ENCODE data around the gene CAMKMT. TPM values are rescaled to one million over a fixed set of nuclear protein-coding genes. Genes with fewer than 3 reads are reported as not detected.

Gene CAMKMT
- total RNA-seq, 3 donors from 2014 or later (not counting 1 experiment from before 2014, with no cell fraction given) = 18.1 to 25.0 (median 20.6) TPM

- no peak overlapping the region for H3K27ac Mint-ChIP-seq
- 55% methylated on average over 2 of the region's 2 CpGs for WGBS (ENCODE audit: insufficient coverage)
- DNase-seq (no peak), ATAC-seq (no peak)
- Histone ChIP-seq H3K9me3 (ENCODE audit: control insufficient read depth, insufficient read depth, low read length) (no peaks in the 10 kb centered on the region), H3K4me3 (ENCODE audit: low read length) (no peak overlapping the region), H3K27ac (ENCODE audit: low read length) (no peak overlapping the region), H3K4me1 (ENCODE audit: control insufficient read depth, insufficient read depth, low read length) (no peaks in the 10 kb centered on the region), H3K36me3 (ENCODE audit: control insufficient read depth, insufficient read depth, low read length) (no peaks in the 10 kb centered on the region), H3K27me3 (ENCODE audit: control insufficient read depth, insufficient read depth, low read length) (no peaks in the 10 kb centered on the region)
- H3K9me3 Mint-ChIP-seq = no peaks in the 10 kb centered on the region
- peaks cover 0 to 5% of the 10 kb centered on the region in 2 donors for H3K27me3 Mint-ChIP-seq (ENCODE audit: low read depth in 2 of 2)
- H3K4me1 Mint-ChIP-seq = no peaks in the 10 kb centered on the region
- intact Hi-C loops (cut with micrococcal nuclease) = no loop called here
- no peak for TF ChIP-seq CTCF (IDR thresholded peaks at IDR 0.05)
- H3K4me3 Mint-ChIP-seq = no peak overlapping the region
- H3K36me3 Mint-ChIP-seq = no peaks in the 10 kb centered on the region
These were observed 423.7 kb downstream of the CAMKMT start for GRCh38 chr2:44785433-44785832.

GRCh38 chr2:44786045-44786816 lies 424.5 kb downstream of the CAMKMT start:
- no peaks in the 10 kb centered on the region for H3K27me3 ChIP-seq (ENCODE audit: control insufficient read depth, insufficient read depth, low read length)
- 95% methylated on average over 7 of the region's 7 CpGs for WGBS (ENCODE audit: insufficient coverage)
- H3K36me3 ChIP-seq (ENCODE audit: control insufficient read depth, insufficient read depth, low read length) = no peaks in the 10 kb centered on the region
- intact Hi-C loops (cut with micrococcal nuclease) = no loop called here
- H3K27me3 Mint-ChIP-seq (ENCODE audit: low read depth in 2 of 2) = peaks cover 2 to 5% of the 10 kb centered on the region in 2 donors
- H3K4me1 ChIP-seq (ENCODE audit: control insufficient read depth, insufficient read depth, low read length) = no peaks in the 10 kb centered on the region
- no peaks in the 10 kb centered on the region for H3K9me3 Mint-ChIP-seq
- H3K36me3 Mint-ChIP-seq = no peaks in the 10 kb centered on the region
- H3K4me3 ChIP-seq (ENCODE audit: low read length) = no peak overlapping the region
- ATAC-seq (no peak), DNase-seq (no peak)
- H3K4me1 Mint-ChIP-seq = no peaks in the 10 kb centered on the region
- no peak overlapping the region for H3K27ac Mint-ChIP-seq
- no peak for TF ChIP-seq CTCF (IDR thresholded peaks at IDR 0.05)
- H3K9me3 ChIP-seq (ENCODE audit: control insufficient read depth, insufficient read depth, low read length) = no peaks in the 10 kb centered on the region
- H3K27ac ChIP-seq (ENCODE audit: low read length) = no peak overlapping the region
- no peak overlapping the region for H3K4me3 Mint-ChIP-seq

- Mint-ChIP-seq H3K27me3 (ENCODE audit: low read depth in 2 of 2) (peaks cover 5 to 8% of the 10 kb centered on the region in 2 donors), H3K36me3 (no peaks in the 10 kb centered on the region), H3K4me3 (no peak overlapping the region), H3K27ac (no peak overlapping the region), H3K9me3 (no peaks in the 10 kb centered on the region), H3K4me1 (no peaks in the 10 kb centered on the region)
- H3K4me1 ChIP-seq (ENCODE audit: control insufficient read depth, insufficient read depth, low read length) = no peaks in the 10 kb centered on the region
- no peak for TF ChIP-seq CTCF (IDR thresholded peaks at IDR 0.05)
- no peaks in the 10 kb centered on the region for H3K36me3 ChIP-seq (ENCODE audit: control insufficient read depth, insufficient read depth, low read length)
- no peak for DNase-seq
- no peak overlapping the region for H3K27ac ChIP-seq (ENCODE audit: low read length)
- H3K4me3 ChIP-seq (ENCODE audit: low read length) = no peak overlapping the region
- no peak for ATAC-seq
- WGBS (ENCODE audit: insufficient coverage) = 93% methylated on average over 5 of the region's 5 CpGs
- H3K27me3 ChIP-seq (ENCODE audit: control insufficient read depth, insufficient read depth, low read length) = no peaks in the 10 kb centered on the region
- H3K9me3 ChIP-seq (ENCODE audit: control insufficient read depth, insufficient read depth, low read length) = no peaks in the 10 kb centered on the region
- intact Hi-C loops (cut with micrococcal nuclease) = no loop called here
These were observed 425.1 kb downstream of the CAMKMT start for GRCh38 chr2:44786817-44787214.

- Mint-ChIP-seq H3K4me1 (no peaks in the 10 kb centered on the region), H3K36me3 (no peaks in the 10 kb centered on the region), H3K27ac (no peak overlapping the region), H3K27me3 (ENCODE audit: low read depth in 2 of 2) (peaks cover 9 to 15% of the 10 kb centered on the region in 2 donors), H3K4me3 (no peak overlapping the region), H3K9me3 (peaks cover 0 to 3% of the 10 kb centered on the region in 2 donors)
- no peak overlapping the region for H3K4me3 ChIP-seq (ENCODE audit: low read length)
- intact Hi-C loops (cut with micrococcal nuclease) = no loop called here
- DNase-seq (no peak), ATAC-seq (no peak)
- no peaks in the 10 kb centered on the region for H3K36me3 ChIP-seq (ENCODE audit: control insufficient read depth, insufficient read depth, low read length)
- no peaks in the 10 kb centered on the region for H3K9me3 ChIP-seq (ENCODE audit: control insufficient read depth, insufficient read depth, low read length)
- 87% methylated on average over 6 of the region's 6 CpGs for WGBS (ENCODE audit: insufficient coverage)
- no peak for TF ChIP-seq CTCF (IDR thresholded peaks at IDR 0.05)
- no peaks in the 10 kb centered on the region for H3K27me3 ChIP-seq (ENCODE audit: control insufficient read depth, insufficient read depth, low read length)
- H3K4me1 ChIP-seq (ENCODE audit: control insufficient read depth, insufficient read depth, low read length) = no peaks in the 10 kb centered on the region
- H3K27ac ChIP-seq (ENCODE audit: low read length) = no peak overlapping the region
These were observed 425.9 kb downstream of the CAMKMT start for GRCh38 chr2:44787663-44788062.
